Hematopoietic multipotent progenitor cell treated with erythropoietin and hydrocortisone succinate and interleukin-3 and kit ligand, for 4 days (in vitro differentiated cells): ENCODE measurements around the gene OR6B1.
"Not testable (repeated sequence)": the region's sequence is repeated elsewhere in the genome, so short reads cannot be mapped to it uniquely, and the experiment has no call there.

Experiments used
- DNase-seq: peaks from one replicate; pipeline ENCODE4 v3.0.0-alpha.2; 2015

The OR6B1 gene

DNA sequence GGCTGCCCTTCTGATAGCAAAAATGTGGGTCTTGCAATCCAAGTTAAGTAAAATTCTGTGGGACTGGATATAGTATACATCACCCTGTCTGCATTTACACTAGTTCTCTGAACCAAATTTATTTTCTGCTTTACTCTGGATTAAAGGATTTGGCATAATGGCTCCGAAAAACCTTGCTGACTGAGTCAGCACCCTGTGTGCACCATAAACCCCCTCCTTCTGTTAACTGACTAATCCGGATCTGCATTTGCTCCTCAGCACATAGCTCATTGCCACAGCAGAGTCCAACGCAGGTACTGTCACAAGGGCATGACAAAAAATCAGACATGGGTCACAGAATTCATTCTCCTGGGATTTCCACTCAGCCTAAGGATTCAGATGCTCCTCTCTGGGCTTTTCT, 50.0 kb downstream of the OR6B1 start:
- no peak for DNase-seq

DNA sequence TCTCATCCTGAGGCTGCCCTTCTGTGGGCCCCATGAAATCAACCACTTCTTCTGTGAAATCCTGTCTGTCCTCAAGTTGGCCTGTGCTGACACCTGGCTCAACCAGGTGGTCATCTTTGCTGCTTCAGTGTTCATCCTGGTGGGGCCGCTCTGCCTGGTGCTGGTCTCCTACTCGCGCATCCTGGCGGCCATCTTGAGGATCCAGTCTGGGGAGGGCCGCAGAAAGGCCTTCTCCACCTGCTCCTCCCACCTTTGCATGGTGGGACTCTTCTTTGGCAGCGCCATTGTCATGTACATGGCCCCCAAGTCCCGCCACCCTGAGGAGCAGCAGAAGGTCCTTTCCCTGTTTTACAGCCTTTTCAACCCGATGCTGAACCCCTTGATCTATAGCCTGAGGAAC, 50.8 kb downstream of the OR6B1 start:
- not testable (repeated sequence) for DNase-seq

GRCh38 chr7:144057954-144058353, 57.8 kb downstream of the OR6B1 start:
- no peak for DNase-seq
